HG02884 (cell line): Measurements from ENCODE around the gene SLC26A5.
"Not testable (repeated sequence)": the region's sequence is repeated elsewhere in the genome, so short reads cannot be mapped to it uniquely, and the experiment has no call there.

Source experiments
- ATAC-seq: cut with Tn5 transposase; IDR thresholded peaks from one replicate; pipeline ENCODE4 v1.9.1; 2021; ENCODE audit warnings: mild to moderate bottlenecking, moderate library complexity; ENCODE audit not compliant: unreplicated experiment

The SLC26A5 gene

GRCh38 chr7:103446049-103446520 lies at the start of gene SLC26A5:
Gene SLC26A5, minus strand, starts transcription at chr7:103446207. Its CDS starts 24,693 bp downstream, at chr7:103421514.
- ATAC-seq: no peak

- ATAC-seq: no peak
These were observed 41.4 kb upstream of the SLC26A5 start for GRCh38 chr7:103487419-103487818.

- ATAC-seq: not testable (repeated sequence)
These were observed 40.9 kb upstream of the SLC26A5 start for GRCh38 chr7:103486873-103487272.

GRCh38 chr7:103480771-103481170 lies 34.8 kb upstream of the SLC26A5 start:
- ATAC-seq: no peak

GRCh38 chr7:103474956-103475355 lies 28.9 kb upstream of the SLC26A5 start:
- no peak for ATAC-seq

GRCh38 chr7:103469095-103469948 lies 23.3 kb upstream of the SLC26A5 start:
- no peak for ATAC-seq

- ATAC-seq: no peak
These were observed 20.8 kb upstream of the SLC26A5 start for GRCh38 chr7:103466814-103467213.

GRCh38 chr7:103462358-103462757 lies 16.4 kb upstream of the SLC26A5 start:
- no peak for ATAC-seq

GRCh38 chr7:103447073-103447960 lies 1.3 kb upstream of the SLC26A5 start:
- ATAC-seq: no peak

GRCh38 chr7:103445228-103446048 lies 569 bp downstream of the SLC26A5 start:
- ATAC-seq: no peak

GRCh38 chr7:103439661-103440060 lies 6.3 kb downstream of the SLC26A5 start:
- no peak for ATAC-seq

- ATAC-seq: no peak
These were observed 8.4 kb downstream of the SLC26A5 start for GRCh38 chr7:103437623-103438022.

- ATAC-seq: peak; percentile 92
These were observed 13.3 kb downstream of the SLC26A5 start for GRCh38 chr7:103432712-103433111.

- no peak for ATAC-seq
These were observed 20.8 kb downstream of the SLC26A5 start for GRCh38 chr7:103425177-103425576.

GRCh38 chr7:103423467-103424179 lies 22.4 kb downstream of the SLC26A5 start:
- ATAC-seq: no peak

- ATAC-seq: no peak
These were observed 25.1 kb downstream of the SLC26A5 start for GRCh38 chr7:103420857-103421384.

- ATAC-seq: no peak
These were observed 27.8 kb downstream of the SLC26A5 start for GRCh38 chr7:103418241-103418640.

GRCh38 chr7:103413407-103413806 lies 32.6 kb downstream of the SLC26A5 start:
- no peak for ATAC-seq

- ATAC-seq: no peak
These were observed 33.9 kb downstream of the SLC26A5 start for GRCh38 chr7:103412151-103412550.
